Uterus (tissue), 4 donors: Measurements from ENCODE around the gene NLK. TPM values are rescaled to one million over a fixed set of nuclear protein-coding genes. Genes with fewer than 3 reads are reported as not detected.

Experiments
- DNase-seq, 2 donors: peaks; one replicate each; pipeline ENCODE4 v3.0.0-alpha.2; 2019 to 2020
- H3K27ac ChIP-seq, 2 donors: fragments of 200-600 bp; sonication (generic); 1 replicate in 1 of 2; 2 replicates in 1 of 2; pipeline ENCODE4 v1.5.1; 2016 to 2018
- H3K27me3 ChIP-seq, 2 donors: fragments of 200-600 bp; sonication (generic); one replicate each; pipeline ENCODE4 v1.5.1; 2018 to 2019; ENCODE audit warnings: control low read depth in 1 of 2
- H3K36me3 ChIP-seq, 2 donors: fragments of 200-600 bp; sonication (generic); one replicate each; pipeline ENCODE4 v1.5.1; 2019; ENCODE audit warnings: control low read depth in 1 of 2
- H3K4me1 ChIP-seq, 2 donors: fragments of 200-600 bp; sonication (generic); one replicate each; pipeline ENCODE4 v1.5.1; 2018 to 2019; ENCODE audit warnings: control low read depth in 1 of 2
- H3K4me3 ChIP-seq, 2 donors: fragments of 200-600 bp; sonication (generic); 1 replicate in 1 of 2; 2 replicates in 1 of 2; pipeline ENCODE4 v1.5.1; 2018 to 2019; ENCODE audit warnings: mild to moderate bottlenecking in 1 of 2
- H3K9me3 ChIP-seq, 2 donors: fragments of 200-600 bp; sonication (generic); one replicate each; pipeline ENCODE4 v1.5.1; 2019; ENCODE audit warnings: control low read depth in 1 of 2
- CTCF ChIP-seq, 4 experiments: fragments of 200-600 bp in 2 of 4; fragments of 450-650 bp in 2 of 4; sonication (generic) in 2 of 4; IDR thresholded peaks; one replicate each; pipeline ENCODE4 v1.5.1; 2016 to 2019; ENCODE audit warnings: antibody characterized with exemption in 4 of 4, mild to moderate bottlenecking in 2 of 4, moderate library complexity in 1 of 4
- POLR2A ChIP-seq, 2 donors: fragments of 450-650 bp; IDR thresholded peaks; one replicate each; pipeline ENCODE4 v1.6.1; 2016; ENCODE audit warnings: antibody characterized with exemption in 2 of 2, mild to moderate bottlenecking in 1 of 2, moderate library complexity in 1 of 2
- intact Hi-C: fragments of 100-400 bp; cut with DNase I; formaldehyde crosslinking; loops from one replicate; pipeline ENCODE4 v1.15.1; 2023; ENCODE audit warnings: low total_unique reads
- total RNA-seq, 4 donors: library from RNA; depleted of rRNA in 3 of 4; stranded (reverse); fragments of >200 nt in 3 of 4; gene quantifications; one replicate each; pipeline versions ENCODE4 v1.1.0 to v1.2.4, GENCODE V29; 2014 to 2023
- donor health status: DM: yes; HTN: yes; CAD: no.

NLK gene
- total RNA-seq, 4 donors from 2014 or later, result 7.7 to 36.8 (median 23.4) TPM

GRCh38 chr17:28078341-28079229 is 36.1 kb downstream of the NLK start:
- Histone ChIP-seq H3K27ac (no peak overlapping the region), H3K4me3 (no peak overlapping the region), H3K27me3 (no peaks in the 10 kb centered on the region), H3K4me1 (peaks cover 0 to 4% of the 10 kb centered on the region in 2 donors), H3K9me3 (no peaks in the 10 kb centered on the region), H3K36me3 (no peaks in the 10 kb centered on the region)
- TF ChIP-seq CTCF (IDR thresholded peaks at IDR 0.05) (no peak), POLR2A (IDR thresholded peaks at IDR 0.05) (no peak)
- no peak for DNase-seq
- intact Hi-C loops, result no loop called here

DNA sequence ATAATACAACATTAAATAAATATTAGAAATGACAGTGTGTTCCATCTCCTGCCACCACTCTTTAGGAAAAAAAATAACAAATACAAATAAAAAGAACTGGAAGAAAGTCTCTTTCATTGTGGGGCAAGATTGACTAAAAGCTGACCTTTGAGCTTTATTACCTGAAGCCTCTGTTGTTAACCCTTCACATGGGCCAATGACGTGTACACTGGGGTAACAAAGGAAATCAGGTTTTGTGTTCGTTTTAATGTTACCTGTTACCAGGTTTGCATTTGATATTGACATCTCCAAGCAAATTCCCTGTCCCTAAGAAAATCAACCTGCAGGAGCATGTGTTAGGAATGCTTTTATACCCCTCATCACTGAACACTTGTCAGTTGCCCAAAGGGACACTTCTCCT is 39.0 kb downstream of the NLK start:
- Histone ChIP-seq H3K27me3 (no peaks in the 10 kb centered on the region), H3K9me3 (no peaks in the 10 kb centered on the region), H3K27ac (no peak overlapping the region), H3K4me1 (peaks cover 0 to 4% of the 10 kb centered on the region in 2 donors), H3K4me3 (no peak overlapping the region), H3K36me3 (no peaks in the 10 kb centered on the region)
- no peak for TF ChIP-seq CTCF (IDR thresholded peaks at IDR 0.05)
- TF ChIP-seq POLR2A (IDR thresholded peaks at IDR 0.05), result no peak
- no peak for DNase-seq
- intact Hi-C loops, result no loop called here

GRCh38 chr17:28085766-28086165 is 43.3 kb downstream of the NLK start:
- no peak overlapping the region for H3K4me3 ChIP-seq
- no peaks in the 10 kb centered on the region for H3K36me3 ChIP-seq
- no peak for DNase-seq
- peaks cover 0 to 5% of the 10 kb centered on the region in 2 donors for H3K9me3 ChIP-seq
- TF ChIP-seq CTCF (IDR thresholded peaks at IDR 0.05) (no peak), POLR2A (IDR thresholded peaks at IDR 0.05) (no peak)
- intact Hi-C loops, result no loop called here
- no peak overlapping the region for H3K27ac ChIP-seq
- H3K4me1 ChIP-seq, result peaks cover 0 to 4% of the 10 kb centered on the region in 2 donors
- no peaks in the 10 kb centered on the region for H3K27me3 ChIP-seq

- no peaks in the 10 kb centered on the region for H3K36me3 ChIP-seq
- H3K4me1 ChIP-seq, result peaks cover 0 to 4% of the 10 kb centered on the region in 2 donors
- no peaks in the 10 kb centered on the region for H3K27me3 ChIP-seq
- intact Hi-C loops, result no loop called here
- TF ChIP-seq CTCF (IDR thresholded peaks at IDR 0.05) (no peak), POLR2A (IDR thresholded peaks at IDR 0.05) (no peak)
- no peak overlapping the region for H3K27ac ChIP-seq
- no peak for DNase-seq
- H3K9me3 ChIP-seq, result peaks cover 0 to 5% of the 10 kb centered on the region in 2 donors
- no peak overlapping the region for H3K4me3 ChIP-seq
Observed at GRCh38 chr17:28086519-28086918, 44.0 kb downstream of the NLK start.

DNA sequence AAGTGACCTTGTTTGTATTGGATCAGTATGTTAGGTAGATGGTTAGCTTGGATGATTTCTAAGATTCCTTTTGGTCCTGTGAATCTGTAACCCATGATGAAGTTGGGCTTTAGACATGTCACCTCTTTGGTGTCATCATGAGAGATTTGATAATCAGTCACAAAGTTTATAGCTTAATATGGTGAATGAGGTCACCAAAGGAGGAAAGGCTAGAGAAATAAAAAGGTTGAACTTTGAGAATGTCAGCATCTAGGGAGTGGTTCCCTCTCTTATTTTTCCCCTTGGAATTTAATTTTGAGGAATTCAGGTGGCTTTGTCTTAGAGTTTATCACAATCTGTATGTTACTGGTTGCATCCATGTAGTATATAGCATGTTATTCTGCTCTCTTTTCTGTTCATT is 45.3 kb downstream of the NLK start:
- peaks cover 0 to 5% of the 10 kb centered on the region in 2 donors for H3K9me3 ChIP-seq
- DNase-seq, result no peak
- no peak overlapping the region for H3K4me3 ChIP-seq
- intact Hi-C loops, result no loop called here
- no peak for TF ChIP-seq CTCF (IDR thresholded peaks at IDR 0.05)
- TF ChIP-seq POLR2A (IDR thresholded peaks at IDR 0.05), result no peak
- no peaks in the 10 kb centered on the region for H3K27me3 ChIP-seq
- no peaks in the 10 kb centered on the region for H3K36me3 ChIP-seq
- no peaks in the 10 kb centered on the region for H3K4me1 ChIP-seq
- no peak overlapping the region for H3K27ac ChIP-seq
